ENCODE results near the gene CD8B2. TPM values are rescaled to one million over a fixed set of nuclear protein-coding genes. Genes with fewer than 3 reads are reported as not detected.
"Not testable (repeated sequence)": the region's sequence is repeated elsewhere in the genome, so short reads cannot be mapped to it uniquely, and the experiment has no call there.

CD8B2 gene
- total and polyA plus RNA-seq, 7 donors = 0.01 TPM; not detected in 6

- DNase-seq; intact Hi-C loops (cut with DNase I); H3K9me3 ChIP-seq; H3K36me3 ChIP-seq (ENCODE audit: insufficient read depth in 1 of 2, low read depth in 1 of 2); H3K27me3 ChIP-seq (ENCODE audit: insufficient read depth in 3 of 3, low read length in 2 of 3); ATAC-seq; H3K27ac ChIP-seq; H3K4me1 ChIP-seq; H3K4me3 ChIP-seq: not testable (repeated sequence)
- WGBS, 3 donors = 47 to 53% (median 50%) methylated on average over 6 of the region's 6 CpGs
These were observed 5.7 kb downstream of the CD8B2 start for GRCh38 chr2:106492913-106493312.

DNA sequence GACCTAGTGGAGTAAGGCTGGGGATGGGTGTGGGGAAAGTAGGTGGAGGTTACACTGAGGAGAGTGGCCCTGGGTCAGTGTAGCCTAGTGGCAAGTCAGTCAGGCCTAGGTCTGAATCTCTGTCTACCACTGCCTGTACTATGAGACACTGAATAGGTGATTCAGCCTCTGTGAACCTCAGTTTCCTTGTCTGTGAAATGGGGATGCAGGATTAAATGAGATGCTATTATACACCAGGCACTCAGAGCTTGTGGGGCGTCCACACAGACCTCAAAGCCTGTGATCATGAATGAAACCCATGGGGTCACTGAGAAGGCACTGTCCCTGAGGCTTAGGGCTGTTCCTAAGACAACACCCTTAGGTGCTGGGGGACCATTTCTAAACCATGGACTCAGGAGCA lies 11.4 kb downstream of the CD8B2 start:
- H3K4me3 ChIP-seq; H3K27ac ChIP-seq; H3K27me3 ChIP-seq (ENCODE audit: insufficient read depth in 3 of 3, low read length in 2 of 3); H3K36me3 ChIP-seq (ENCODE audit: insufficient read depth in 1 of 2, low read depth in 1 of 2); ATAC-seq; H3K4me1 ChIP-seq; intact Hi-C loops (cut with DNase I); DNase-seq; H3K9me3 ChIP-seq: not testable (repeated sequence)
- WGBS, 3 donors = 85 to 93% (median 92%) methylated on average over 1 of the region's 1 CpG

GRCh38 chr2:106500350-106500749 lies 13.2 kb downstream of the CD8B2 start:
- H3K36me3 ChIP-seq (ENCODE audit: insufficient read depth in 1 of 2, low read depth in 1 of 2); H3K4me3 ChIP-seq; H3K27ac ChIP-seq; H3K9me3 ChIP-seq; intact Hi-C loops (cut with DNase I); H3K4me1 ChIP-seq; H3K27me3 ChIP-seq (ENCODE audit: insufficient read depth in 3 of 3, low read length in 2 of 3); DNase-seq; ATAC-seq: not testable (repeated sequence)
- 90 to 95% (median 95%) methylated on average over 4 to 6 of the region's 7 CpGs for WGBS, 3 donors

- H3K27me3 ChIP-seq (ENCODE audit: insufficient read depth in 3 of 3, low read length in 2 of 3); H3K4me3 ChIP-seq; H3K36me3 ChIP-seq (ENCODE audit: insufficient read depth in 1 of 2, low read depth in 1 of 2); intact Hi-C loops (cut with DNase I); H3K9me3 ChIP-seq; H3K27ac ChIP-seq; DNase-seq; ATAC-seq; H3K4me1 ChIP-seq: not testable (repeated sequence)
- WGBS, 3 donors = 88 to 94% (median 92%) methylated on average over 6 to 8 of the region's 8 CpGs
These were observed 15.2 kb downstream of the CD8B2 start for GRCh38 chr2:106502351-106502750.

- 85 to 97% (median 96%) methylated on average over 6 to 10 of the region's 11 CpGs for WGBS, 3 donors
- H3K4me1 ChIP-seq = not testable (repeated sequence)
These were observed 17.0 kb downstream of the CD8B2 start for GRCh38 chr2:106504192-106504591.

GRCh38 chr2:106504787-106505186 lies 17.6 kb downstream of the CD8B2 start:
- H3K9me3 ChIP-seq; ATAC-seq; DNase-seq; H3K27ac ChIP-seq; intact Hi-C loops (cut with DNase I); H3K4me3 ChIP-seq; H3K27me3 ChIP-seq (ENCODE audit: insufficient read depth in 3 of 3, low read length in 2 of 3); H3K4me1 ChIP-seq; H3K36me3 ChIP-seq (ENCODE audit: insufficient read depth in 1 of 2, low read depth in 1 of 2): not testable (repeated sequence)
- 86 to 88% (median 87%) methylated on average over 4 of the region's 4 CpGs for WGBS, 3 donors

More at GRCh38 chr2:106504192-106504591, 17.0 kb downstream of the CD8B2 start:
- ATAC-seq; H3K36me3 ChIP-seq (ENCODE audit: insufficient read depth in 1 of 2, low read depth in 1 of 2); intact Hi-C loops (cut with DNase I); H3K27me3 ChIP-seq (ENCODE audit: insufficient read depth in 3 of 3, low read length in 2 of 3); H3K4me3 ChIP-seq; H3K9me3 ChIP-seq; H3K27ac ChIP-seq; DNase-seq: not testable (repeated sequence)

DNA sequence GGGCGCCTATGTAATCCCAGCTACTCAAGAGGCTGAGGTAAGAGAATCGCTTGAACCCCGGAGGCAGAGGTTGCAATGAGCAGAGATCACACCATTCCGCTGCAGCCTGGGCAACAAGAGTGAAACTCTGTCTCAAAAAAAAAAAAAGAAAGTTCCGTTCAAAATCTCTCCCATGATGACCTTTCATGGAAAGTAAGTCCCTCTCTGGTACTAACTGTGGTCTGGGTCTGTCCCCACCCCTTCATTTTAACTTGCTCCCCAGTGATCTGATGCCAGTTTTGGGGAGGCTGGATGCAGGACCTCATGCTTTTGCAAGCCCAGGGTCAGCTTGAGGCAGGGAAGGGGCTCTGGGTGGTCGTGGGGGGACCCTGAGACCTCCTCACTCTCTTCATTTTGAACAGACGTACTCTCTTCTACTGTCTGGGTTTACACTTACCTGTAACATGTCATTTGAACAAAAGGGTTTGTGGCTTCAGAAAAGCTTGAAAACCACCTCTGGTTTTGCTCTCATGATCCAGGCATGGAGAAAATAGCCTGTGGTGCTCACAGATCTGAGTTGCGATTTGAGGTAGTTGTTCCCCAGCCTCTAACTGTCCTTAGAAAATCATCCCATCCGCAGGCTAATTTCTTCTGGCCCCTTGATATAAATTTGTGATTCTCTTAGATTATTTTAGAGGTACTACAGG lies 19.0 kb downstream of the CD8B2 start:
- intact Hi-C loops (cut with DNase I); H3K9me3 ChIP-seq; DNase-seq; H3K36me3 ChIP-seq (ENCODE audit: insufficient read depth in 1 of 2, low read depth in 1 of 2); H3K27ac ChIP-seq; ATAC-seq; H3K27me3 ChIP-seq (ENCODE audit: insufficient read depth in 3 of 3, low read length in 2 of 3); H3K4me3 ChIP-seq; H3K4me1 ChIP-seq: not testable (repeated sequence)
- 84 to 90% (median 85%) methylated on average over 8 to 9 of the region's 9 CpGs for WGBS, 3 donors

- ATAC-seq; H3K36me3 ChIP-seq (ENCODE audit: insufficient read depth in 1 of 2, low read depth in 1 of 2); H3K4me3 ChIP-seq; H3K27me3 ChIP-seq (ENCODE audit: insufficient read depth in 3 of 3, low read length in 2 of 3); H3K27ac ChIP-seq; H3K4me1 ChIP-seq; intact Hi-C loops (cut with DNase I); DNase-seq; H3K9me3 ChIP-seq: not testable (repeated sequence)
- 68 to 79% (median 78%) methylated on average over 8 to 9 of the region's 11 CpGs for WGBS, 3 donors
These were observed 21.7 kb downstream of the CD8B2 start for GRCh38 chr2:106508660-106509373.

- not testable (repeated sequence) for ATAC-seq; H3K36me3 ChIP-seq (ENCODE audit: insufficient read depth in 1 of 2, low read depth in 1 of 2)
- 83 to 92% (median 91%) methylated on average over 3 to 6 of the region's 6 CpGs for WGBS, 3 donors
These were observed 22.2 kb downstream of the CD8B2 start for GRCh38 chr2:106509374-106509770.

GRCh38 chr2:106510791-106511190 lies 23.6 kb downstream of the CD8B2 start:
- ATAC-seq = not testable (repeated sequence)

More at GRCh38 chr2:106509374-106509770, 22.2 kb downstream of the CD8B2 start:
- H3K27me3 ChIP-seq (ENCODE audit: insufficient read depth in 3 of 3, low read length in 2 of 3); intact Hi-C loops (cut with DNase I); DNase-seq; H3K9me3 ChIP-seq; H3K4me3 ChIP-seq; H3K27ac ChIP-seq; H3K4me1 ChIP-seq: not testable (repeated sequence)

GRCh38 chr2:106511476-106511901 lies 24.3 kb downstream of the CD8B2 start:
- H3K27ac ChIP-seq; H3K9me3 ChIP-seq; H3K4me3 ChIP-seq; H3K27me3 ChIP-seq (ENCODE audit: insufficient read depth in 3 of 3, low read length in 2 of 3); H3K36me3 ChIP-seq (ENCODE audit: insufficient read depth in 1 of 2, low read depth in 1 of 2); H3K4me1 ChIP-seq; intact Hi-C loops (cut with DNase I): not testable (repeated sequence)
- peak; percentile 62 to 68 for DNase-seq
- ATAC-seq = peak; percentile 65 to 96 (median 89)
- 41 to 60% (median 46%) methylated on average over 8 to 13 of the region's 16 CpGs for WGBS, 3 donors

More at GRCh38 chr2:106510791-106511190, 23.6 kb downstream of the CD8B2 start:
- DNase-seq; H3K27me3 ChIP-seq (ENCODE audit: insufficient read depth in 3 of 3, low read length in 2 of 3); H3K36me3 ChIP-seq (ENCODE audit: insufficient read depth in 1 of 2, low read depth in 1 of 2); H3K27ac ChIP-seq; intact Hi-C loops (cut with DNase I); H3K4me1 ChIP-seq; H3K9me3 ChIP-seq; H3K4me3 ChIP-seq: not testable (repeated sequence)
- WGBS, 3 donors = 66 to 80% (median 74%) methylated on average over 4 of the region's 4 CpGs
